HG03095 (cell line): ENCODE results near the gene RBM33.

Source experiments
- ATAC-seq: cut with Tn5 transposase; IDR thresholded peaks from one replicate; pipeline ENCODE4 v1.9.1; 2021; ENCODE audit warnings: moderate library complexity; ENCODE audit not compliant: unreplicated experiment

The RBM33 gene

GRCh38 chr7:155792315-155792960 lies 148.0 kb downstream of the RBM33 start:
- no peak for ATAC-seq

GRCh38 chr7:155792999-155793560 lies 148.6 kb downstream of the RBM33 start:
- ATAC-seq: no peak

DNA sequence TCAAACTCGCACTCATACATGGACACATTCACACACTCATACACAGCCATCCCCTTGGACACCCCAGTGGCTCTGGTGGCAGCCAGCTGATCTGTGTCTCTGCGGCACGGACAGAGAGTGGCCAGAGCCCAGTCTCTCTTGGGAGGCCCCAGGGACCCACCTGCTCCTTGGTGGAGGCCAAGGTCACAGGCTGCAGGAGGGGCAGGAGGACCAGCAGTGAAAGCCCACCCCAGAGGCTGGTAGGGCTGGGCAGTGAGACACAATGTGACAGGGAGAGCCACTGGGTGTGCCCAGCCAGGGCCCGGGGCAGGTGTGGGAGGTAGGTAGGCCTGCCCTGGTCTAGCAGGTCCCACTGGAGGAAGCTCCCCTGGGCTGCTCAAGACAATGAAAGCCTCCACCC lies 149.3 kb downstream of the RBM33 start:
- no peak for ATAC-seq

- ATAC-seq: no peak
Observed at GRCh38 chr7:155794196-155794595, 149.7 kb downstream of the RBM33 start.

GRCh38 chr7:155795401-155795800 lies 150.9 kb downstream of the RBM33 start:
- no peak for ATAC-seq

DNA sequence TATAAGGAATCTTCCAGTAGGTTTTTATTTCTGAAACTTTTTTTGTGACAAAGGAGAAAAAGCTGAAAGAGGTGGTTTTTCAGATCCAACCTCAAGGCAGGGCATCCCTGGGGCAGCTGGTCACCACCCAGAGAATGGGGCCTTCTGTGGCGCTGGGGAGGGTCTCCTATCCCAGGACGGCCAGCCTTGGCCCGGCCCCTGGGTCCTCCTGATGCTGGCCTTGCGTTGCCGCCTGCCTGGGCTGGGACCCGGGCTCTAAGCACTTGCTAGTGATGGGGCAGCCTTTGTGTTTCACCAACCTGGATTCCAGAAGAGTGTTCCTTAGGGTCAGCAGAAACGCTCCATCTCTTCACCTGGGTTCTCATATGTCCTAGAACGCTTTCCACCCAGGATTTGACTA lies 151.5 kb downstream of the RBM33 start:
- no peak for ATAC-seq

GRCh38 chr7:155796381-155797261 lies 152.2 kb downstream of the RBM33 start:
- no peak for ATAC-seq

DNA sequence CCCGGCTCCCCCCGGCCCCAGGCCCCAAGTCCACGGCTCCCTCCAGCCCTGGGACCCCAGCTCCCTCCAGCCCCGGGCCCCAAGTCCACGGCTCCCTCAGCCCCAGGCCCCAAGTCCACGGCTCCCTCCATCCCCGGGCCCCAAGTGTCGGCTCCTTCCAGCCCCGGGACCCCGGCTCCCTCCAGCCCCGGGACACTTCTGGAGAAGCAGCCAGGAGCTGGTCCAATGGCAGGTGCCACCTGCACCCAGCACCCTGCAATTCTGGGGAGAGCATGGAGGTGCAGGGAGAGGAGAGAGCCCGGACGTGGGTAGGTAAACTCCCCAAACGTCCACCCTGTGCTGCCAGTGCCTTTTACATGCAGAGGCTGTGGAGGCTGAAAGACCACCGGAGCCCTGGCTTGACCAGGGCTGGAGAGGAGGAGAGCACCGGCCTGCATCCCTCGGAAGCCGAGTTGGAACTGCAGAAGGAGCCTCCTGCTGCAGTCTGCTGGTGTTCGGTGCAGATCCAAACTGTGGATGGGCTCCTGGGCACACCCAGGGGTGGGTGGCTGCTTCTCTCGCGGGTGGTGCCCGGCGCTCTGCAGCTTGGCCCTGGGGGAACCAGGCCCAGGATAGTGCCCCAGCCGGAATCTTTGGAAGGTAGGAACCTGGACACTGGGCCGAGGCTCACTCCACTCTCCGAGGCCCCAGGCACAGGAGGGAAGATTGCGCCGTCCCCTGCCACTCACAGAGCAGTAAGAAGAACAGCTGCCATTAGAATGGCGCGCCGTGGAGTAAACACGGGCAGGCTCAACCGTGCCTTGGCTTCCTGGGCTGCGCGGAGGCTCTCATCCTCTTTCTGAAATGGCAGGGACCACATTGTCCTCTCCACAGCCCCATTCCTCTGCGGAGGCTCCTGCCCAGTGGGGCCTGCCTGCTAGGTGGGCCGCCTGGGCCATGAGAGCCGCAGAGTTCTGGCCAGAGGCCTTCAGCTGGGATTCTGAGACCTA lies 153.1 kb downstream of the RBM33 start:
- no peak for ATAC-seq

GRCh38 chr7:155798673-155799439 lies 154.4 kb downstream of the RBM33 start:
- ATAC-seq: no peak

DNA sequence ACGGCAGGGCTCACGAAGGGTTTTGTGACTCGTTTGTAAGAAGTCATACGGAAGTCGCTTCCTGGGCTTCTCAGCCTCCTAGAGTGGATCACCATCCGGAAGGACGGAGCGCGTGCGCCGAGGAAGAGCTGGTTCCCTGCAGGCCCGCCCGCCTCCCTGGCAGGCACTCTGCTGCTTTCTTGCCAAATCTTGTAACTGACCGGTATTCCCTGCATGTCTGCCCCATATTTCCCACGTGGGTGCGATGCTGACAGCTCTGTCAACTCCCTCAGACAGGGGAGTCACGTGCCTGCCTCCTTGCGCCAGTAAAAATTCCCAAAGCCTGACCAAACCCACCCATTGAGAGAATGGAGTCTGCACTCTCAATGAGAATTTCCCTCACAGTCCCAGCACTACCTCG lies 155.1 kb downstream of the RBM33 start:
- no peak for ATAC-seq

GRCh38 chr7:155800301-155800700 lies 155.8 kb downstream of the RBM33 start:
- no peak for ATAC-seq

DNA sequence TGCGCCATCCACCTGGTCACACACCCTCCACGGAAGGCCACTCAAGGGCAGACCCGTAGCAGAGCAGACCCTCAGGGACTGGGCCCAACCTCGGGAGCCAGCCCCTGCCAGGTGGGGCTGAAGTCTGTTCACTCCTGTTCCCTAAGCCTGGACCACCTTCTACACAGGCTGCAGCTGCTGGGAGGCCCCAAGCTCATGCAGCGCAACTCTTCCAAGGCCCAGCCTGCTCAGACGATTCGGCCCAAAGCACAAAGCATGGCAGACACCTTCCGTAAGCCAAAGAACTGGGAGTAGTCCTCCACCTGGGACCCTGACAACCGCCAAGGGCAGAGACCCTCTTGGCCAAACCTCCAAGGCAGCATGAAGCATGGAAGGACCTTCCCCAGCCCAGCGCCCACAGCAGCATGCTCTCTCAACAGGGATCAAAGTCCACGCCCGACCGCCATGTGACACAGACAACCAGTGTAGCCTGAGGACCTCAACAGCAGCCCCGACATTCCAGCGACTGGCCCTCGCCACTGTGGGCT lies 156.3 kb downstream of the RBM33 start:
- ATAC-seq: no peak

DNA sequence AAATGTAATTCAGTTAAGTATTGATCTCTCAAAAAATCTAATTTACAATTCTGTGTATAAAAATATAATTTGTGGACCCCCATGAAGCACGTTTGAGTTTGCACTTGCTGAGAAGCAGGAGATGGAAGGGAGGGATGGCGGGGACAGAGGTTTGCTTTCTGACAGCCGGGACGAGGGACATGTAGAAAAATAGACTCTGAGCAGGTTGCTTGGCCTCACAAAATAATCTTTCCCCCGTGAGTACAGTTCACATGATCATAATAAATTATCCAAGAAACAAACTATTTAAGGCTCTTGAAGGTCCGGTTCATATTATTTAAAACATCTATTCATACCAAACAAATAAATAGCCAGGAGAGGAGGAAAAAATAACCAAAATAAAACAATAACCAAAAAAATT lies 157.8 kb downstream of the RBM33 start:
- ATAC-seq: no peak

- ATAC-seq: no peak
Observed at GRCh38 chr7:155802906-155803417, 158.5 kb downstream of the RBM33 start.

DNA sequence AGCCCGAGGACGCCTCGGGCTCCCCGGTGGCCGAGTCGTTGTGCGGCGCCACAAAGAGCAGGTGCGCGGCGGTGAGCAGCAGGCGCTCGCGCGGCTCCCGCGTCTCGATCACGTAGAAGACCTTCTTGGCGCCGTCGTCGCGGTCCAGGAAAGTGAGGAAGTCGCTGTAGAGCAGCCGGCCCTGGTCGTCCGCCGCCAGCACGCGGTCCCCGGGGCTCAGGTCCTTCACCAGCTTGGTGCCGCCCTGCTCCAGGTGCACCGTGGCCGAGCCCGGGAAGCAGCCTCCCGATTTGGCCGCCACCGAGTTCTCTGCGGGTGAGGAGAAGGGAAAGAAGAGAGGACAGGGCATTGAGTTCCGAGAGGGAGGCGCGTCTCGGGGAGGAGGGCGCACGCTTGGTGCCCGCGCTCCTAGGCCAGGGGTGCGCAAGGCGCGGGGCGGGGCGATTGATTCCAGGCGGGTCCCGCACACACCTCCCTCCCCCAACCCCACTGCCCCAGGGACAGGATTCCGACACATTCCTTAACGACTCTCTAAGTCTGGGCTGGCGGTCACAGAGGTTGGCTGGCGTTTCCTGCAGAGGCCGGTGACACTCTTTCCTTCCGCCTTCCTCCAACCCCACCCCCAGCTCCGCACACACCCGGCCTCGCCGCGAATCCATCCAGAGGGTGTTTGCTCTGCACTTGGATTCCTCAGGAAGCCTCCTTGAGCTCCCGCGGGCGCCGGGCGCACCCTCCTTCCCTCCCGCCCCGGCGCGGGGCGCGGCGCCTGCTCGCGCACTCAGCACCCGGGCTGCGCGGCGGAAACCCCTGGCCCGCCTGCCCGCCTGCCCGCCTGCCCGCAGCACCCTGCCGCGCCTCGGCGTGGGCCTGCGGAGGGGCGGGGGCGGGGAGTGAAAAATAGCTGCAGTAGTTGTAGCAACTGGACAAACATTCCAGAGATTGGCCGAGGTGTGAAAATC lies 159.2 kb downstream of the RBM33 start:
- ATAC-seq: no peak

DNA sequence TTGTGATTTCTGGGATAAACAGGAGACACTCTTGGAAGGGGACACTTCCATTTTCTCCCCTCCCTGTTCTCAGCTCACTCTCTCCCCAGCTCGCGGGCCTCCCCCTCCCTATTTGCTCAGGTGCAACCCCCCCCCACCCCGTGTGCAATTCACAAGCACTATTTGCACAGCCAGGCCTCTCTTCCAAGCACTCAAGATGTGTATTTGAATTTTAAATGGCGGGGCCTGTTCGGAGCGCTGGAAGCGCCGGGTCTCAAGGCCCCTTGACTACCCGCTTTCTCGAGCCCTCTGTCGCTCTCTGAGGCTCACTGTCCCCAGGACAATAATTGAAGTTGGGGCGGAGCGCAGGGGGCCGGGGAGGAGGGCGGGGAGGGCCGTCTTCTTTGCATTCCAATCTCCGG lies 160.0 kb downstream of the RBM33 start:
- ATAC-seq: no peak

DNA sequence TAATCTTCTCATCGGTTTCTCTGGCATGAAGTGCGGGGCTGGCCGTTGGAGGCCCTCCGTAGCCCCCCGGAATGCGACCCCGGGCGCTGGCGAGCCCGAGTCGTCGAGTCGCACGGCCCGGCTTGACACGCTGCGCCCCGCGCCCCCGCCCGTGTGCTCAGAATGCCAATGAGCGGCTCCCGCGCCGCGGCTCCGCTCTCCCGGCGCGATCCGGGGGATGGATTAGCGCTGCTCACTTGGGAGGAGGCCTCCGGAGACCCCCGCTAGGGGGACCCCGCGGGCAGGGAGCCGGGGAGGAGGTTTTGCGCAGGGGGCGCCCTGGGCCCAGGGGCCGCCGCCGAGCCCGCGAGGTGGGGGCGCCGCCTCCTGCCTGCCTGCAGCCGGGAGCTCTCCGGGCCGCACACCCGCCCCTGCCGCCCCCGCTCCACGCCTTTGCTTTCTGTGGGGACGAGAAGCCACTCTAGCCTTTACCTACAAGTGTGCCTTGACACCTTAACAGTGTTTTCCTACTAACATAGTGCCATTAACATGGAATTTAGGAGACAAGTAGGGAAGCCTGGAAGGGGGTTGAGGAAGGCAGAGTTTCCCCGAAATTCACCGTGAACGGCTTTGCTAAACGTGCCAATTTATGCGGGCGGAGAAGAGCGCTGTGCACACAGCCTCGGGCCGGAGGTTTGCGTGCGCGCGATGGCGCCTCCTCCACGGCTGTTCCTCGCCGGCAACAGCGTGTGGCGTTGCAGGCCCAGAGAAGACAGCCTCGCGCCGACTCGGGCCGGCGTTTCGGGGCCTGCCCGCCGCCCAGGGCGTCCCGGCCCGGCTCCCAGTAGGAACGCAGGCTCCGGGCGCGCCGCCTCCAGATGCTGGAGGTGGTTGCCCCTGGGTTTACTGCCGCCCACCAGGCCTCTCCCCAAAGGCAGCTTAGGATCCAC lies 160.7 kb downstream of the RBM33 start:
- peak; percentile 64 for ATAC-seq

DNA sequence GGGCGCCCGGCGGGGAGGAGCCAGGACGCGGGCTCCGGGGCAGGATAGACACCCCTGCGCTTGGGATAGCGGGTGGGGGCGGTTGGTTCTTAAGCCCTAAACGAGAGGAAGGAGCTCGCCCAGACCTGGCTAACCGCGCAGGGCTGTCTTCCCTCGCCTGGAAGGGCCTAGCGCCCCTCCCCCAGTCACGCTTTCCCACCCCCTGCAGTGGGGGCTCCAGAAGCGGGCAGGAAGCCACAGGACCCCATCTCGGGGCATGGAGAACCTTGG lies 161.3 kb downstream of the RBM33 start:
- peak; percentile 3 for ATAC-seq
